ENCODE results near the gene ATP23.

Gene ATP23

GRCh38 chr12:57941165-57941894 lies at the start of gene ATP23:
Gene ATP23 (plus strand): TSS chr12:57941567. CDS start chr12:57941702, 135 bp downstream.
- TF ChIP-seq CTCF (IDR thresholded peaks at IDR 0.05; ENCODE audit: low read depth, low read length) (no peak), MAX (IDR thresholded peaks at IDR 0.05; ENCODE audit: low read depth, low read length) (no peak; the same call in 1 of the 2 replicates), POLR2A (IDR thresholded peaks at IDR 0.05; ENCODE audit: extremely low read depth, insufficient read length) (peak; percentile 90), MYC (IDR thresholded peaks at IDR 0.05; ENCODE audit: low read depth, low read length) (no peak)
- peak; percentile 99 for DNase-seq (ENCODE audit: low read depth)
- H3K4me3 ChIP-seq (ENCODE audit: low read depth, low read length), result peak within 1 kb of the TSS; percentile 98

GRCh38 chr12:57892232-57892972 lies 49.0 kb upstream of the ATP23 start:
- no peak for DNase-seq (ENCODE audit: low read depth)
- H3K4me3 ChIP-seq (ENCODE audit: low read depth, low read length), result no peak overlapping the region
- TF ChIP-seq CTCF (IDR thresholded peaks at IDR 0.05; ENCODE audit: low read depth, low read length) (no peak), MYC (IDR thresholded peaks at IDR 0.05; ENCODE audit: low read depth, low read length) (no peak), MAX (IDR thresholded peaks at IDR 0.05; ENCODE audit: low read depth, low read length) (no peak), POLR2A (IDR thresholded peaks at IDR 0.05; ENCODE audit: extremely low read depth, insufficient read length) (no peak)

GRCh38 chr12:57893431-57894353 lies 47.7 kb upstream of the ATP23 start:
- peak; percentile 28 for DNase-seq (ENCODE audit: low read depth)
- no peak overlapping the region for H3K4me3 ChIP-seq (ENCODE audit: low read depth, low read length)
- TF ChIP-seq POLR2A (IDR thresholded peaks at IDR 0.05; ENCODE audit: extremely low read depth, insufficient read length) (no peak), MAX (IDR thresholded peaks at IDR 0.05; ENCODE audit: low read depth, low read length) (no peak), MYC (IDR thresholded peaks at IDR 0.05; ENCODE audit: low read depth, low read length) (no peak), CTCF (IDR thresholded peaks at IDR 0.05; ENCODE audit: low read depth, low read length) (no peak)

GRCh38 chr12:57894399-57895292 lies 46.7 kb upstream of the ATP23 start:
- no peak overlapping the region for H3K4me3 ChIP-seq (ENCODE audit: low read depth, low read length)
- TF ChIP-seq CTCF (IDR thresholded peaks at IDR 0.05; ENCODE audit: low read depth, low read length), result no peak
- DNase-seq (ENCODE audit: low read depth), result no peak
